Esophagus mucosa (tissue), 1 donor: ENCODE measurements around the gene ADARB2. TPM values are rescaled to one million over a fixed set of nuclear protein-coding genes. Genes with fewer than 3 reads are reported as not detected.

Source experiments
- ATAC-seq: fragments of 200-7000 bp; cut with Tn5 transposase; one replicate; pipeline ENCODE4 v1.9.1; 2020
- total RNA-seq: library from RNA; stranded (reverse); gene quantifications from one replicate; pipeline ENCODE4 v1.2.4, GENCODE V29; 2023
- donor health status: DM: yes; HTN: yes; CAD: no.

The ADARB2 gene
- total RNA-seq, 1 donor from 2014 or later = 0.20 TPM

GRCh38 chr10:1661859-1662437 lies 75.4 kb downstream of the ADARB2 start:
- ATAC-seq = peak; percentile 45

- no peak for ATAC-seq
These were observed 75.9 kb downstream of the ADARB2 start for GRCh38 chr10:1661416-1661815.

- ATAC-seq = no peak
These were observed 76.5 kb downstream of the ADARB2 start for GRCh38 chr10:1660815-1661214.

- no peak for ATAC-seq
These were observed 76.9 kb downstream of the ADARB2 start for GRCh38 chr10:1660386-1660785.

- ATAC-seq = no peak
These were observed 78.0 kb downstream of the ADARB2 start for GRCh38 chr10:1659221-1659791.

GRCh38 chr10:1658658-1659057 lies 78.7 kb downstream of the ADARB2 start:
- no peak for ATAC-seq

- no peak for ATAC-seq
These were observed 79.8 kb downstream of the ADARB2 start for GRCh38 chr10:1657479-1657878.

GRCh38 chr10:1655367-1655766 lies 82.0 kb downstream of the ADARB2 start:
- no peak for ATAC-seq

GRCh38 chr10:1654811-1655356 lies 82.4 kb downstream of the ADARB2 start:
- peak; percentile 17 for ATAC-seq

- ATAC-seq = no peak
These were observed 83.1 kb downstream of the ADARB2 start for GRCh38 chr10:1654247-1654646.

GRCh38 chr10:1653321-1653720 lies 84.0 kb downstream of the ADARB2 start:
- ATAC-seq = no peak

- no peak for ATAC-seq
These were observed 85.2 kb downstream of the ADARB2 start for GRCh38 chr10:1652151-1652550.

- ATAC-seq = no peak
These were observed 85.9 kb downstream of the ADARB2 start for GRCh38 chr10:1651270-1651966.

GRCh38 chr10:1650542-1651269 lies 86.6 kb downstream of the ADARB2 start:
- ATAC-seq = no peak

GRCh38 chr10:1648648-1649047 lies 88.7 kb downstream of the ADARB2 start:
- no peak for ATAC-seq

- ATAC-seq = no peak
These were observed 91.0 kb downstream of the ADARB2 start for GRCh38 chr10:1646332-1646731.

- no peak for ATAC-seq
These were observed 91.4 kb downstream of the ADARB2 start for GRCh38 chr10:1645896-1646295.

- no peak for ATAC-seq
These were observed 93.1 kb downstream of the ADARB2 start for GRCh38 chr10:1644191-1644711.

GRCh38 chr10:1643908-1644179 lies 93.5 kb downstream of the ADARB2 start:
- no peak for ATAC-seq

GRCh38 chr10:1643161-1643907 lies 94.0 kb downstream of the ADARB2 start:
- ATAC-seq = no peak

- ATAC-seq = no peak
These were observed 94.6 kb downstream of the ADARB2 start for GRCh38 chr10:1642600-1643160.

- ATAC-seq = no peak
These were observed 95.9 kb downstream of the ADARB2 start for GRCh38 chr10:1641402-1641801.
